ENCODE data around the gene FMR1NB. TPM values are rescaled to one million over a fixed set of nuclear protein-coding genes. Genes with fewer than 3 reads are reported as not detected.

Gene FMR1NB
- total RNA-seq, 1 experiment from 2014 or later, result not detected

GRCh38 chrX:148020329-148020728 lies 39.2 kb downstream of the FMR1NB start:
- no peaks in the 10 kb centered on the region for H3K27me3 ChIP-seq (ENCODE audit: low read length)
- no peaks in the 10 kb centered on the region for H3K9me3 ChIP-seq (ENCODE audit: low read length)
- no peaks in the 10 kb centered on the region for H3K36me3 ChIP-seq (ENCODE audit: low read depth, low read length)
- no peak overlapping the region for H2AFZ ChIP-seq (ENCODE audit: low read length)
- no peaks in the 10 kb centered on the region for H3F3A ChIP-seq (ENCODE audit: low read length, unreplicated experiment)
- no peaks in the 10 kb centered on the region for H3K4me1 ChIP-seq (ENCODE audit: insufficient read depth, low read length)
- intact Hi-C loops (cut with micrococcal nuclease), result no loop called here
- DNase-seq (no peak), ATAC-seq (no peak)
- no peaks in the 10 kb centered on the region for H3K9me2 ChIP-seq (replicated peaks; ENCODE audit: low read length)
- no peaks in the 10 kb centered on the region for H3K79me2 ChIP-seq (ENCODE audit: low read length)
- no peak overlapping the region for H3K4me2 ChIP-seq (ENCODE audit: low read length)
- no peaks in the 10 kb centered on the region for H4K20me1 ChIP-seq (ENCODE audit: low read length)
- H3K27ac ChIP-seq (ENCODE audit: low read length), result no peak overlapping the region
- no peak overlapping the region for H3K4me3 ChIP-seq (ENCODE audit: low read length)
- TF ChIP-seq EZH2phosphoT487 (IDR thresholded peaks at IDR 0.05; ENCODE audit: borderline replicate concordance, low read length), result no peak
- ChIA-PET POLR2A (ENCODE audit: unreplicated experiment) (no interaction called here), CTCF (no interaction called here)
- BruUV-seq (replicated peaks), result no TSS peak
- no peak overlapping the region for H3K9ac ChIP-seq (ENCODE audit: low read length)

DNA sequence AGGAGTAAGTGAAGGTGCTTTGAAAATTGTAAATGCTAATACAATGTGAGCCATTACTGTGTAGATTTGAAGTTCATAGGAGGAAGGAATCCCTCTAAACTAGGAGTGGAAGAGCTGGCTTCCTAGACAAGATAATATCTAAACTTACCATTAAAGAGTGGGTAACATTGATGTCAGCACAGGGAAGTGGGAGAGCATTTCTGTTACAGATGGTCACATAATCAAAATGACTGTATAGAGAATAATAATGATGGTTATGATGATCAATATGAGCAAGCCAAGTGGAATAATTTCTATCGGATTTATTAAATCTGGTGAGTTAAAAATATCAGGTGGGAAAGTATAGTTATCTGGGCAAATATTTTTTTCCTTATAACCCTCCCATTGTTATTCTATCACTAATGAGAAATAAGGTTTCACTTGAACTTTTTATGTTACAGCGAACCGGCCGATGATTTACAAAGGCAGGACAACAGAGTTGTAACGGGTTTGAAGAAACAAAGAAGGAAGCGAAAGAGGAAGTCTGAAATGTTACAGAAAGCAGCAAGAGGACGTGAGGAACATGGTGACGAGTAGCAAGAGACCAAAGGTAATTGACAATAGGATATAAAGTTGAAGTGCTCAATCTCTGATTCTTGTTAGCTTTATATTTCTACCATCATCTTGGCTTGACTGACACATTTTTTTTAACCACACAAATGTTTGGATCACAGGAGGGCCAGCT lies 43.5 kb downstream of the FMR1NB start:
- intact Hi-C loops (cut with micrococcal nuclease), result no loop called here
- no peaks in the 10 kb centered on the region for H3K36me3 ChIP-seq (ENCODE audit: low read depth, low read length)
- H2AFZ ChIP-seq (ENCODE audit: low read length), result no peak overlapping the region
- H3K9ac ChIP-seq (ENCODE audit: low read length), result no peak overlapping the region
- TF ChIP-seq, protein P1, sequence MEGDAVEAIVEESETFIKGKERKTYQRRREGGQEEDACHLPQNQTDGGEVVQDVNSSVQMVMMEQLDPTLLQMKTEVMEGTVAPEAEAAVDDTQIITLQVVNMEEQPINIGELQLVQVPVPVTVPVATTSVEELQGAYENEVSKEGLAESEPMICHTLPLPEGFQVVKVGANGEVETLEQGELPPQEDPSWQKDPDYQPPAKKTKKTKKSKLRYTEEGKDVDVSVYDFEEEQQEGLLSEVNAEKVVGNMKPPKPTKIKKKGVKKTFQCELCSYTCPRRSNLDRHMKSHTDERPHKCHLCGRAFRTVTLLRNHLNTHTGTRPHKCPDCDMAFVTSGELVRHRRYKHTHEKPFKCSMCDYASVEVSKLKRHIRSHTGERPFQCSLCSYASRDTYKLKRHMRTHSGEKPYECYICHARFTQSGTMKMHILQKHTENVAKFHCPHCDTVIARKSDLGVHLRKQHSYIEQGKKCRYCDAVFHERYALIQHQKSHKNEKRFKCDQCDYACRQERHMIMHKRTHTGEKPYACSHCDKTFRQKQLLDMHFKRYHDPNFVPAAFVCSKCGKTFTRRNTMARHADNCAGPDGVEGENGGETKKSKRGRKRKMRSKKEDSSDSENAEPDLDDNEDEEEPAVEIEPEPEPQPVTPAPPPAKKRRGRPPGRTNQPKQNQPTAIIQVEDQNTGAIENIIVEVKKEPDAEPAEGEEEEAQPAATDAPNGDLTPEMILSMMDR (conservative IDR thresholded peaks at IDR 0.05; ENCODE audit: low read depth, low read length), result no peak
- TF ChIP-seq EZH2phosphoT487 (IDR thresholded peaks at IDR 0.05; ENCODE audit: borderline replicate concordance, low read length) (no peak), EZH2 (IDR thresholded peaks at IDR 0.05; ENCODE audit: low read length, unreplicated experiment) (no peak)
- no peaks in the 10 kb centered on the region for H4K20me1 ChIP-seq (ENCODE audit: low read length)
- H3K79me2 ChIP-seq (ENCODE audit: low read length), result no peaks in the 10 kb centered on the region
- H3K9me3 ChIP-seq (ENCODE audit: low read length), result no peaks in the 10 kb centered on the region
- POLR2A ChIA-PET (ENCODE audit: unreplicated experiment), result no interaction called here
- H3K9me2 ChIP-seq (replicated peaks; ENCODE audit: low read length), result no peaks in the 10 kb centered on the region
- no peak overlapping the region for H3K27ac ChIP-seq (ENCODE audit: low read length)
- ATAC-seq, result no peak
- H3K4me3 ChIP-seq (ENCODE audit: low read length), result no peak overlapping the region
- CTCF ChIA-PET, result no interaction called here
- no peak overlapping the region for H3K4me2 ChIP-seq (ENCODE audit: low read length)
- no peaks in the 10 kb centered on the region for H3F3A ChIP-seq (ENCODE audit: low read length, unreplicated experiment)
- BruUV-seq (replicated peaks), result no TSS peak
- H3K27me3 ChIP-seq (ENCODE audit: low read length), result no peaks in the 10 kb centered on the region
- H3K4me1 ChIP-seq (ENCODE audit: insufficient read depth, low read length), result no peaks in the 10 kb centered on the region
- no peak for DNase-seq

DNA sequence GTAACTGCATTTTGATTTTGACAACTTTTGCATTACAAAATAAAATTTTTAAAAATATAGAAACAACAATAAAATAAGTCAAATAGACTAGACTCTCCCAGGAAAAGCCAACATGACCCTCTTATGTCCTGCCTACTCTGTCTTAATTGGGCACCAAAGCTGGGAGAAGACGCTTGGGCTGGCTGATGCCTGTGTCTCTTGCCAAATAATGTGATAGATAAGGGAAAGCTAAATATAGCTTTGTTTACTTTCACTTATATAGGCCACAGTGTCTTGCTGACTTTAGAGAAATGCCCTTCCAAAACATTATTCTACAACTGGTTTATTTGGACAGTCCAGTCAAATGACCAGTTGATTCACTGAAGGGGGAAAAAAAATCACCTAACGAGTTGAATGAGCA lies 54.2 kb downstream of the FMR1NB start:
- POLR2A ChIA-PET (ENCODE audit: unreplicated experiment), result no interaction called here

More for the DNA sequence above, 54.2 kb downstream of the FMR1NB start:
- intact Hi-C loops (cut with micrococcal nuclease), result no loop called here
- no peak overlapping the region for H3K27ac ChIP-seq (ENCODE audit: low read length)
- H3K27me3 ChIP-seq (ENCODE audit: low read length), result no peaks in the 10 kb centered on the region
- TF ChIP-seq, protein P1 (conservative IDR thresholded peaks at IDR 0.05; ENCODE audit: low read depth, low read length), result no peak
- TF ChIP-seq EZH2phosphoT487 (IDR thresholded peaks at IDR 0.05; ENCODE audit: borderline replicate concordance, low read length) (no peak), EZH2 (IDR thresholded peaks at IDR 0.05; ENCODE audit: low read length, unreplicated experiment) (no peak)
- CTCF ChIA-PET, result no interaction called here
- no peaks in the 10 kb centered on the region for H3K9me3 ChIP-seq (ENCODE audit: low read length)
- H3K36me3 ChIP-seq (ENCODE audit: low read depth, low read length), result no peaks in the 10 kb centered on the region
- no peaks in the 10 kb centered on the region for H3K79me2 ChIP-seq (ENCODE audit: low read length)
- H3K9me2 ChIP-seq (replicated peaks; ENCODE audit: low read length), result no peaks in the 10 kb centered on the region
- no peak overlapping the region for H3K9ac ChIP-seq (ENCODE audit: low read length)
- no peak overlapping the region for H2AFZ ChIP-seq (ENCODE audit: low read length)
- no peak for DNase-seq
- no peak for ATAC-seq
- no peak overlapping the region for H3K4me2 ChIP-seq (ENCODE audit: low read length)
- no peaks in the 10 kb centered on the region for H4K20me1 ChIP-seq (ENCODE audit: low read length)
- no TSS peak for BruUV-seq (replicated peaks)
- no peak overlapping the region for H3K4me3 ChIP-seq (ENCODE audit: low read length)
- H3F3A ChIP-seq (ENCODE audit: low read length, unreplicated experiment), result no peaks in the 10 kb centered on the region
- H3K4me1 ChIP-seq (ENCODE audit: insufficient read depth, low read length), result no peaks in the 10 kb centered on the region

All from PC-3 (cell line).